H1 (cell line): ENCODE data around the gene CHN2.

ENCODE experiments used
- CEBPB ChIP-seq: IDR thresholded peaks from 2 replicates; pipeline ENCODE4 v1.6.1; 2012; ENCODE audit warnings: low read depth, low read length
- RAD21 ChIP-seq, 2 experiments: IDR thresholded peaks in 1 of 2; conservative IDR thresholded peaks in 1 of 2; 2 replicates each; pipeline ENCODE4 v1.6.1; 2011; ENCODE audit warnings: low read depth in 2 of 2, low read length in 2 of 2, improper control_type of control experiment in 1 of 2, inconsistent platforms in 1 of 2, mild to moderate bottlenecking in 1 of 2, moderate library complexity in 1 of 2

- TF ChIP-seq RAD21 (IDR thresholded peaks at IDR 0.05 in 1 of 2, conservative IDR thresholded peaks at IDR 0.05 in 1 of 2; ENCODE audit: low read depth in 2 of 2, low read length in 2 of 2) (no peak), CEBPB (no peak)
These were observed 166.4 kb downstream of the CHN2 start for GRCh38 chr7:29360633-29361625.
